Inflammatory macrophage treated with lipopolysaccharide for 1 hour (primary cell): ENCODE measurements around the gene HNRNPUL2.
"Not testable (repeated sequence)": the region's sequence is repeated elsewhere in the genome, so short reads cannot be mapped to it uniquely, and the experiment has no call there.

Experiments used
- DNase-seq, 2 donors: peaks; one replicate each; pipeline ENCODE4 v3.0.0-alpha.2; 2020 to 2022

HNRNPUL2 gene

GRCh38 chr11:62726156-62726914 is 922 bp downstream of the HNRNPUL2 start:
- DNase-seq: no peak

DNA sequence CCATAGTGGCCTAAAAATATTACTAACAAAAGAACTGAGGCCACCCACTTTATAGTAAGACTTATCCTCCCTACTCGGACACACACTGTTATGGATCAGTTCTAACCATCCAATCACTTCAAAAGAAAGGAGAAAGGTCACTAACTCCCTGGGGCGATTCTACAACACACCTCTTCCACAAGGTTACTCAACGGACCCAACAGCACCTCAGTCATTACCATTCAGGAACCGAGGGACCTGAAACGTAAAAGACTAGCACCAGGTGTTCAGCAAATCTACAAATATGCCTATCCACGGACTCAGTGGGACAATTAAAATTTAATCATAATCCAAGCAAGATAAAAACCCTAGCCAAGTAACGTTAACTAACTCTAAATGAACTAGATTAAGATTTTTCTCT is 1.6 kb downstream of the HNRNPUL2 start:
- DNase-seq: no peak

DNA sequence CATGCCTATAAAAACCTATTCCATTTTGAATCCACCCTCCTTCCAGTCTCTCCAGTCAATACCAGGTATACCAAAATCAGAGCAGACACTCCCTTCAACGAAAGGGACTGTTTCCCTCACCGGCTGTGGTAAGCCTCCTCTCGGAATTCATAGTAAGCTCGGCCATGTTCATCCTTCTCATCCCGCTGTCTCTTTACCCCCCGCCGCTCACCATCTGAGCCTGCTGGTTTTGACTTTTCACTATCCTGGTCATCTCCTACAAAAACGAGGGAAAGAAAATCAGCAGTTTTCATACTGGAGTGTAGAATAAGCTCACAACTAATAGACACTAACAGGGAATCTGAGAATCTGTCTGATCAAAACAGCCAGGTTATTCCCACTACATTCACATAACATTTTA is 3.1 kb downstream of the HNRNPUL2 start:
- no peak for DNase-seq

DNA sequence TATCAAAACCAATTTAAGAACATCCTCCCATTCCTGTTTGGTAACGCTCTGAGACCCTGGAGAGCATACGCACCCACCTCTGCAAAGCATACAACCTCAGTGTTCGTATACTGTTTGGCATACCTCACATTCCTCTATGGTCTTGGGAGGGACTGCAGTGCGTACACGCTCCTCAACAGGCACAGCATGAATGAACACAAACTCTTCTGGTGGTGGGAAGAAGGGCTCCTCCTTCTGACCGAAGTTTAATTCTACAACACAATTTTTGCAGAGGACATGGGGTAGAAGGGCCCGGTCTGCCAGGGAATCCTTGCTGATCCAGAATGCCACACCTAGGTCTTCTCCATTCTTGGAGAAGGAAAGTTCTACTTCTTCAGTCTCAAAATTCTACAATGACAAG is 5.3 kb downstream of the HNRNPUL2 start:
- no peak for DNase-seq

DNA sequence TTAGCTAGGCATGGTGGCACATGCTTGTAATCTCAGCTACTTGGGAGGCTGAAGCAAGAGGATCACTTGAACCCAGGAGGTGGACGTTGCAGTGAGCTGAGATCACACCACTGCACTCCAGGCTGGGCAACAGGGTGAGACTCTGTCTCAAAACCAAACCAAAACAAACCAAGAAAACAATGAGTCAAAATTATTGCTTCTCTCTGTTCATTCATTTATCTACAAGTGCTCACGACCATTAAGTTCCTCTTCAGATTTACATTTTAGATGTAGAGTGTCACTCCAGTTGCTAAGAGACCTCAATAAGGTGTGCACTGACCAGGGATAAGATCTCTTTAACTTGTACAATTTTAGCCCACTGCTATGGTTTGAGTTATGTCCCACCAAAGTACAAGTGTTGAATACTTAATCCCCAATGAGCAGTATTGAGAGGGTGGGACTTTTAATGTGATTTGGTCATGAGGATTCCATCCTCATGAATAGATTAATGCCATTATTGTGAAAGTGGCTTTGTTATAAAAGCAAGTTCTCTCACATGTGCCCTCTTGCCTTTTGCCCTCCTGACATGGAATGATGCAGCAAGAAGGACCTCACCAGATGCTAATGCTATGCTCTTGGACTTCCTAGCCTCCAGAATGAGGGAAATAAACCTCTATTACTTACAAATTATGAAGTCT is 7.8 kb downstream of the HNRNPUL2 start:
- DNase-seq: no peak

GRCh38 chr11:62716816-62717215 is 10.4 kb downstream of the HNRNPUL2 start:
- no peak for DNase-seq

DNA sequence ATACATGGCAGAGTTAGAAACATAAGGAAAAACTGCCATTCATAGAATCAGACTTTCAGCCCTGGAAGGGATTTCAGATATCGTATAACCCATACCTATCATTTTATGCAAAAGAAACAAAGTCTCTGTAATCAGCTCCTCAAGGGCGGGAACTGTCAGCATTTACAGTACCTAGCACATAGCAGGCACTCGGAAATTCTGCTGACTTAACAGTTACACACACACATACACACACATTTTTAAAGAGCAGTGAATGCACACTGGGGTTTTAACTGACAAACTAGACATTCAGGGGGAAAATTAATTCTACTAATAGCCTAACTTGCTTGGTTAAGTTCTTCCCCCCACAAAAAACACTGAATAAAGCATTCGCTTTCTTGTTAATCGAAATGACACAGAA is 11.1 kb downstream of the HNRNPUL2 start:
- DNase-seq: no peak

DNA sequence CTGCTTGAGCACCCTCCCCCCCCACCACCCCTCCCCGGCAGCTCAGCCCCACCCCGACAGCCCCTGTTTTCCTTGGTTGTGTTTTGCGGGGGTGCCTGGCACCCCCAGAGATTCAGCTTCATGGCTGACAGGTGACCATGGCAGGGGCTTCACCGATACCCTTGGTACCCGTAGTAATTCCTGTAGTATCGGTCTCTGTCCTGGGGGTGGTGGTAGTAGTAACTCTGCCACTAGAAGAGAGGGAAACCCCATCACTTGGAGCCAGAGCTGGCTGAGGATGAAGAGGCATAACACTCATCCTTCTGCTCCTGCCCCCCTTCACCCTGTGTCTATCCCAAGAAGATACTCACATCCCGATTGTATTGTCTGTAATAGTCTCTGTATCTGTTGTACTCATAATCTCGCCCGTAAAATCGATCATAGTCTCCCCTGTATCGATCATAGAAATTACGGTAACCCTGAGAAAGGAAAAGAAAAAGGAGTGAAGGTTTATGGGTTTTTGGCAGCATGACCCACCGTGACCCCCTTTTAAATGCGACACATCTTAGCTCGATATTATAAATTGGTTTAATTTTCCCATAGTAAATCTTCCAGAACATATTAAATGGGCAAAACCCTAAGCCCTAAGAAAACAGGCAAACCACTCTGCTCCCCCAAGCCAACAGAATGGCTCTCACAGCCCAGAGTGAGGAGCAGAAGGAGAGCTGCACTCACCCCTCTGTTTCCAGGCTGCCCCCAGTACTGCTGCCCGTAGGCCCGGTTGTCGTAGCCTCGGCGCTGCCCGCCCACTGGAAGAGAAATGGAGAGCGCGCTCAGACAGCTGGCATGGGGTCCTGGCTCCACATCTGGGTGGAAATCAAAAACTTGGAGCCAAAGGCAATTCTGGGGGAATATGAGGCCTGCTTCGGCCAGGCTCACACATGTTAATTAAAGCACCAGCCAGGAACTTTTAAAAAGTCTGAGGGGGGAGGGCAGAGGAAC is 11.8 kb downstream of the HNRNPUL2 start:
- no peak for DNase-seq

GRCh38 chr11:62713343-62713742 is 13.9 kb downstream of the HNRNPUL2 start:
- DNase-seq: no peak

GRCh38 chr11:62712861-62713260 is 14.4 kb downstream of the HNRNPUL2 start:
- DNase-seq: no peak

- no peak for DNase-seq
Measured at GRCh38 chr11:62712276-62712812, 14.9 kb downstream of the HNRNPUL2 start.

DNA sequence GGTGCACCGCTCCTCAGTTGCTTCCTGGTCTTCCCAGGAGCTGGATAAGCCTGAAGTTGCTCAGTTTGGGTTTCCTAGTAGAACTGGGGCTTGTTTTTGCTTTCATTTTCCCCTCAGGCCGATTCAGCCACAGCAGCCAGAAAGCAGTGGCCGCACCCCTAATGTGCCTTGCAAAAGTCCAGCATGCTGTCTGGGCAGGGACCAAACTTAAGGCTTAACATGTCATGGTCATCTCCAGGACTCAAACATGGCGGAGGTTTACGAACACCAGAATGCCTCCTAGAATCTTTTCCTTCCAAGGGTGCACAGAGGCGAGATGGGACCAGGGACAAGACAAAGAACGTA is 17.3 kb downstream of the HNRNPUL2 start:
- DNase-seq: peak; percentile 49 to 51

DNA sequence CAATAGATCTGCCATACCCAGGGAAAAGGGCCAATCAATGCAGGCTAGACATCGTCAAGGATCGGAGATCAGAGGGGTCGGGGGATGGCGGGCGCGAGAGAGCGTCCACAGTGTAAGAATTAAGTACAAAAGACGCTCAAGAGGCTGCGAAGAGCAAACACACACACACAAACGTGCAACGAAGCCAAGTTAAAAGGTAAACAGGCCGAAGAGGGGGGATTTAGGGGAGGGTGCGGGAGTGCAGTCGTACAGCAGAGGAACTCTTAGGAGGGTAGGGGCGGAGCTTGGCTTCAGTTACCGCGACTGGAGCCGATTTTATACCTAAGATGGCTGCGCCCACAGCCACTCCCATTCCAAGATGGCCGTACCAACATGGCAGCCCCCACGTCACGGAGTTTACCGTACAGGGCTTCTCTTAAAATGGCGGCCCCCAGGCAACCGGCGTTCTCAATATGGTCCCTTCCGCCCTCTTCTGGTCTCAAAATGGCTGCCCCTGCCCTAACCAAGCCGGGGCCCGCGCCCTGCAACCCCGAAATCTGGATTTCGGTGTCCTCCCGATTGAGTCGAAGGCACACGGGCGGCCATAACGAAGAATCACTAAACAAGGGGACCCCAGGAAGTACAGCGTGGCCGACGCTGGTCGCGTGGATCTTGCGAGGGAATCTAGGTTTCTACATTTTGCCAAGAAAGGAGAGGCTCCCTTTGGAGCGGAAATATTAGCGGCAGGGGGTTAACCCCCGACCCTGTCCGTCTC is 17.8 kb downstream of the HNRNPUL2 start:
- DNase-seq: peak; percentile 97 to 99

- no peak for DNase-seq
Measured at GRCh38 chr11:62708793-62709192, 18.5 kb downstream of the HNRNPUL2 start.

DNA sequence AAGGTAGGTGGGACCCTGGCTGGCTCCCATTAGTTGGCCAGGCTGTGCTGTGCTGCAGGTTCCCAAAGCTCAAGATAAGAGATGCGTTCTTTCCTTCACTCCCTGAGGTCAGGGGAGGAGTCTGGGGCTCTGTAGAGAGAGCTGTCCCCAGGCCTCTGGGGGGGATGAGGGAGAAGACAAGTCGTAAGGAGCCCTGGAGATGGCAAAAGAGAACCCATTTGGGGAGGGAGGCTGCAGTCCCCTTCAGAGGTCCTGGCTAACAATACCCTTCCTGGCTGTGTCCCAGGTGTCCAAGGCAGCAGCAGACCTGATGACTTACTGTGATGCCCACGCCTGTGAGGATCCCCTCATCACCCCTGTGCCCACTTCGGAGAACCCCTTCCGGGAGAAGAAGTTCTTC is 18.9 kb downstream of the HNRNPUL2 start:
- no peak for DNase-seq

DNA sequence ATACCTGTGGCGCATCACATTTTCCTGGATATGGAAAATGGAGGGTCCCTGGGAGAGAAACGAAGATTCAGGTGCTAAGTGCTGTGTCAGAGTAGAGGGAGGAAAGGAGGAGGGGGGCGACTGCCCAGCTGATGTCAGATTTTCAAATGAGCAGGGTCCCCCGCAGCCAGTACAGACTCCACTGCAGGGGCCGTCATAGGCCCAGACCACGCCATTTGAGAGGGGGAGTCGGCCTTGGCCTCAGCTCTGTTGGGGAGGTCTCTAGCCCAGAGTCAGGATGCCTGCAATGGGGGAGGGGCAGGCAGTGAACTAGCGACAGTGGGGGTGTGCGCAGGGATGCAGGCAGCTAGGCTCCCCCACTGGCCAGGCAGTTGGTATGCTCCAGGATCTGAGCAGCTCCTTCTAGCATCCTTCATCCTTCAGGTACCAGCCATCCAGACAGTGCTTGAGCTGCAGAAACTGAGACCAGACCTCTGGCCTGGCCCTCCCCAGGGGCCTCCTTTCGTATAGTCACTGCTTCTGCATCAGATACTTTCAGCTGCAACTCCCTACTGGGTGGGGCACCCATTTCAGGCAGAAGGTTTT is 19.9 kb downstream of the HNRNPUL2 start, which contains the start of the genes BSCL2 and GNG3:
BSCL2 (minus strand) TSS at position 148 of the 585 bp plus-strand sequence. CDS start 229 bp downstream, outside the sequence.
GNG3 (plus strand) TSS at position 400 of the 585 bp plus-strand sequence. CDS start 620 bp downstream, outside the sequence.
- no peak for DNase-seq

DNA sequence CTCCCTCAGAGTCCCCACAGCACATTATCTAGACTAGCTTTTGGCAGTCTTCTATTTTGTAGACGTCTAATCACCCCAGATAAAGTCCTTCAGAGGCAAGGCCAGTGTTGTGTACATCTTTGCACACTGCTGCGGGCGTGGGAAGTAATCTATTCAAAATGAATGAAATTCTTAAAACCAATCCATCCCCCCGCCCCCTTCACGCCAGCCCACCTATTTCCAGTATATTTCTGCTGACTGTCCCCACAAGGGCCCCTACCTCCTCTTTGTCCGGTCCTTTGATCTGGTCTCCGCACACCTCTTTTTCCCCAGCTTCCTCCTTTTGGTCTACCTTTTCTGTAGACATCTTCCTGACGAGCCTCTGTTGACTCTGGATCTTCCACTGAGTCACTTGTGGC is 20.4 kb downstream of the HNRNPUL2 start:
- DNase-seq: no peak

GRCh38 chr11:62705880-62706849 is 21.1 kb downstream of the HNRNPUL2 start:
- peak; percentile 88 to 97 for DNase-seq

- DNase-seq: no peak
Measured at GRCh38 chr11:62705413-62705812, 21.8 kb downstream of the HNRNPUL2 start.

GRCh38 chr11:62703921-62704320 is 23.3 kb downstream of the HNRNPUL2 start:
- not testable (repeated sequence) for DNase-seq
